Skeletal muscle satellite cell (primary cell): Measurements from ENCODE around the gene MIOS.

Experiments
- H3K27me3 ChIP-seq: 2 replicates; pipeline ENCODE4 v1.7.0; 2013; ENCODE audit warnings: low read length; ENCODE audit not compliant: control insufficient read depth, insufficient read depth
- H3K36me3 ChIP-seq: 2 replicates; pipeline ENCODE4 v1.7.0; 2013; ENCODE audit warnings: mild to moderate bottlenecking, control low read depth, low read length; ENCODE audit not compliant: insufficient read depth
- H3K4me1 ChIP-seq: 2 replicates; pipeline ENCODE4 v1.7.0; 2013; ENCODE audit warnings: low read length; ENCODE audit not compliant: control insufficient read depth, insufficient read depth
- H3K4me2 ChIP-seq: 2 replicates; pipeline ENCODE4 v1.7.0; 2013; ENCODE audit warnings: mild to moderate bottlenecking, low read length
- H3K4me3 ChIP-seq: 2 replicates; pipeline ENCODE4 v1.7.0; 2013; ENCODE audit warnings: low read length
- H3K9ac ChIP-seq: 2 replicates; pipeline ENCODE4 v1.7.0; 2013; ENCODE audit warnings: mild to moderate bottlenecking, low read depth, low read length, moderate library complexity
- H3K9me3 ChIP-seq: replicated peaks from 2 replicates; pipeline ENCODE4 v1.7.0; 2013; ENCODE audit warnings: mild to moderate bottlenecking, control low read depth, low read length

Gene MIOS

GRCh38 chr7:7567898-7568531 is 1.3 kb downstream of the MIOS start:
- Histone ChIP-seq H3K27me3 (no peaks in the 10 kb centered on the region), H3K4me2 (peak overlapping the region; percentile 85), H3K36me3 (peaks cover 50% of the 10 kb centered on the region), H3K9me3 (no peaks in the 10 kb centered on the region), H3K4me1 (peaks cover 66% of the 10 kb centered on the region), H3K9ac (peak overlapping the region; percentile 94), H3K4me3 (peak overlapping the region; percentile 81)

DNA sequence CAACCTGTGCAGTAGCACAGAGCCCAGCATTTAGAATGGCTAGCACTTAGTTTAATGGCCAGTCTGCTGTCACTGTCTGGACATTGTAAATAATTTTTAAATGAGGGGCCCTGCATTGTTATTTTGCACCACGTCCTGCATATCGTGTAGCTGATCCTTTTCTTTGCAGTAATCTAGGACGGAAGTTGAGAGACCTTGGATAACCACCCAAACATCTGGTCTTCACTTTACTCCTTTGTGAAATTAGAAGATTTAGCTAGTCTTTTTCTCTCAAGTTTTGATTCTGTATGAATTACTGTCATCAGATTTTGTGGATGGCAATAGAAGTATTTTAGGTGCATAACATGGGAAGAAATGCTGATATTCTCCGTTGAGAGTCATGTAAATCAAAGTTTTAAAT is 1.9 kb downstream of the MIOS start:
- H3K27me3 ChIP-seq: no peaks in the 10 kb centered on the region
- peaks cover 66% of the 10 kb centered on the region for H3K4me1 ChIP-seq
- H3K9ac ChIP-seq: peak overlapping the region; percentile 94
- H3K4me2 ChIP-seq: peak overlapping the region; percentile 85
- H3K9me3 ChIP-seq: no peaks in the 10 kb centered on the region
- peak overlapping the region; percentile 81 for H3K4me3 ChIP-seq
- peaks cover 55% of the 10 kb centered on the region for H3K36me3 ChIP-seq

DNA sequence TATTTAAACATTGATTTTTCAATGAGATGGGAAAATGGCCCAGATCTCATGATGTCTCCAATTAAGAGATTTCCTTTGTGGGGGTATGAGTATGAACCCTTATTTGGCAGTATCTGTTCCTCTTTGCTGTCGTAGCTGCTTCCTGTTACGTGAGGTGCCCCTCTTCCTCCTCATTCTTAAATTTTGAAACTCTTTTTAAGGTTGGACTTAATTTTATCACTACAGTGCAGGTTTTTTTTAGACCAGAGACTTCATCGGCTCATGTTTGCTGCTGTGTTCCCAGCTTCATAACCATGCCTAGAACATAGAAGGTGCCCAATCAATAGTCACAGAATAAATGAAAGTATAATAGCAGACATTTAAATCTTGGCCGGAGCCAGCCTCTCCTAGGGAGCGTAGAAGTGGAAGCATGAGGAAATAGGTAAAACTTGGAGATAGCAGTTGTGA is 2.4 kb downstream of the MIOS start:
- peaks cover 66% of the 10 kb centered on the region for H3K4me1 ChIP-seq
- peak overlapping the region; percentile 81 for H3K4me3 ChIP-seq
- H3K9me3 ChIP-seq: no peaks in the 10 kb centered on the region
- H3K4me2 ChIP-seq: peak overlapping the region; percentile 85
- H3K36me3 ChIP-seq: peaks cover 60% of the 10 kb centered on the region
- H3K9ac ChIP-seq: peak overlapping the region; percentile 94
- H3K27me3 ChIP-seq: no peaks in the 10 kb centered on the region

DNA sequence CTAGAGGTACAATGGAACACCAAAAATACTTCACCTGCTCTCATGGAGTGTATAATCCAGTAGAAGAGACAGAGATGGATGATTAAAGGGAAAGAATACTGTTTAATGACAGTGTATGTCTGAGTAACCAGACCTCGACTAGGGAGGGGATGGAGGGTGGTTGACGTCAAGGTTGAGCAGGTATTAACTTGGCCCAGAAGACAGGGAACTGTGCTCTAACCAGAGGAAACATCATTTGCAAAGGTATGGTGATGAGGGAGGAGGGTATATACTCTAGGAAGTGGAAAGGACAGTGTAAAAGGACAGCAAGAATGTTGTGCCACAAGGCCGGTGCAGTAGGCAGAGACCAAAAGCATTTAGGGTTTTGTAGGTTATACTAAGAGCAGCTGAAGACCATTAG is 2.9 kb downstream of the MIOS start:
- Histone ChIP-seq H3K4me3 (peak overlapping the region; percentile 81), H3K36me3 (peaks cover 60% of the 10 kb centered on the region), H3K4me1 (peaks cover 60% of the 10 kb centered on the region), H3K9ac (peak overlapping the region; percentile 94), H3K27me3 (no peaks in the 10 kb centered on the region), H3K9me3 (no peaks in the 10 kb centered on the region), H3K4me2 (peak overlapping the region; percentile 85)

GRCh38 chr7:7570584-7570983 is 3.9 kb downstream of the MIOS start:
- peaks cover 64% of the 10 kb centered on the region for H3K36me3 ChIP-seq
- no peak overlapping the region for H3K9ac ChIP-seq
- peak overlapping the region; percentile 85 for H3K4me2 ChIP-seq
- peaks cover 54% of the 10 kb centered on the region for H3K4me1 ChIP-seq
- no peaks in the 10 kb centered on the region for H3K27me3 ChIP-seq
- H3K9me3 ChIP-seq: no peaks in the 10 kb centered on the region
- peak overlapping the region; percentile 81 for H3K4me3 ChIP-seq

- H3K9me3 ChIP-seq: no peaks in the 10 kb centered on the region
- peaks cover 52% of the 10 kb centered on the region for H3K4me1 ChIP-seq
- peaks cover 84% of the 10 kb centered on the region for H3K36me3 ChIP-seq
- no peak overlapping the region for H3K4me3 ChIP-seq
- H3K27me3 ChIP-seq: no peaks in the 10 kb centered on the region
- H3K9ac ChIP-seq: no peak overlapping the region
- H3K4me2 ChIP-seq: peak overlapping the region; percentile 38
Measured at GRCh38 chr7:7573701-7574100, 7.0 kb downstream of the MIOS start.

DNA sequence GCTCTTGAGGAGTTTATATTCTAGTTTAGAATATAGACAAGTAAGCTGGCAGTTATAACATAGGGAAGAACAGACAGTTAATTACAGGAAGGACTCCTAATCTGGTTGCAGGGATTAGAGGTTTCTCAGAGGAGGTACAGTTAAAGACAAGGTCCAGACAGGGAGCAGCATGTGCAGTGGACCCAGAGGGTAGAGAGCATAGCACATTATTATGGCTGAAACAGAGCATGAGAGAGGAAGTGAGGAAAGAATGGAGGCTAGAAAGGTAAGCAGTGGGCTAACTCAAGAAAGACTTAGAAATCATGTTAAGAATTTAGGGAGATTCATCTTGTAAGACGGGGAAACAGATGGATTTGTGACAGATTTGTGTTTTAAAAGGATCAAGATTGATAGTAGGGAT is 9.7 kb downstream of the MIOS start:
- Histone ChIP-seq H3K9me3 (no peaks in the 10 kb centered on the region), H3K27me3 (no peaks in the 10 kb centered on the region), H3K4me3 (no peak overlapping the region), H3K4me2 (peak overlapping the region; percentile 8), H3K36me3 (peaks cover 76% of the 10 kb centered on the region), H3K4me1 (peaks cover 31% of the 10 kb centered on the region), H3K9ac (no peak overlapping the region)

DNA sequence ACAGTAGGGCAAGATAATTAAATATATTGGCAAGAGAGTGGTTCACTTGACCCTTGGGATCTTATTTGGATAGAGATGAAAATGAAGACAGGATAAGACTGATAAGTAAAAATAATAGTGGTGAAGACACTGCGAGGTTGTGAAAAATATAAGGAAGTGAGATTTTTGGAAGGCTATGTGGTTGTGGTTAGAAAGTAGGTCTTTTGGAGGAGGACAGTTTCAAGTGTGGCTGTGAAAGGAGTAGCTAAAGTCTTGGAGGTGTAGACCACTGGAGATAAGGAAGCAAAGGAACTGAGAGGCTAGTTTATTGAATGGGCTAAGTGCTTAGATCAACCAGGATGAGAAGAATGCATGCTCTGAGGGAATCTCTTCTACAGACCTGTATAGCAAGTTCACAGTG is 11.2 kb downstream of the MIOS start:
- no peaks in the 10 kb centered on the region for H3K9me3 ChIP-seq
- H3K36me3 ChIP-seq: peaks cover 68% of the 10 kb centered on the region
- no peak overlapping the region for H3K9ac ChIP-seq

GRCh38 chr7:7579638-7580037 is 13.0 kb downstream of the MIOS start:
- Histone ChIP-seq H3K4me2 (no peak overlapping the region), H3K4me3 (no peak overlapping the region), H3K9me3 (no peaks in the 10 kb centered on the region), H3K4me1 (peaks cover 9% of the 10 kb centered on the region), H3K9ac (no peak overlapping the region), H3K36me3 (peaks cover 65% of the 10 kb centered on the region), H3K27me3 (no peaks in the 10 kb centered on the region)

More for the DNA sequence above, 11.2 kb downstream of the MIOS start:
- Histone ChIP-seq H3K4me2 (no peak overlapping the region), H3K27me3 (no peaks in the 10 kb centered on the region), H3K4me3 (no peak overlapping the region), H3K4me1 (peaks cover 19% of the 10 kb centered on the region)

- Histone ChIP-seq H3K4me2 (no peak overlapping the region), H3K4me1 (no peaks in the 10 kb centered on the region), H3K9ac (no peak overlapping the region), H3K27me3 (no peaks in the 10 kb centered on the region), H3K4me3 (no peak overlapping the region), H3K36me3 (peaks cover 71% of the 10 kb centered on the region), H3K9me3 (no peaks in the 10 kb centered on the region)
Measured at GRCh38 chr7:7581531-7582179, 15.0 kb downstream of the MIOS start.

- no peaks in the 10 kb centered on the region for H3K4me1 ChIP-seq
- peaks cover 69% of the 10 kb centered on the region for H3K36me3 ChIP-seq
- H3K4me2 ChIP-seq: no peak overlapping the region
- no peak overlapping the region for H3K4me3 ChIP-seq
- H3K9me3 ChIP-seq: no peaks in the 10 kb centered on the region
- H3K27me3 ChIP-seq: no peaks in the 10 kb centered on the region
- no peak overlapping the region for H3K9ac ChIP-seq
Measured at GRCh38 chr7:7582596-7582995, 15.9 kb downstream of the MIOS start.

DNA sequence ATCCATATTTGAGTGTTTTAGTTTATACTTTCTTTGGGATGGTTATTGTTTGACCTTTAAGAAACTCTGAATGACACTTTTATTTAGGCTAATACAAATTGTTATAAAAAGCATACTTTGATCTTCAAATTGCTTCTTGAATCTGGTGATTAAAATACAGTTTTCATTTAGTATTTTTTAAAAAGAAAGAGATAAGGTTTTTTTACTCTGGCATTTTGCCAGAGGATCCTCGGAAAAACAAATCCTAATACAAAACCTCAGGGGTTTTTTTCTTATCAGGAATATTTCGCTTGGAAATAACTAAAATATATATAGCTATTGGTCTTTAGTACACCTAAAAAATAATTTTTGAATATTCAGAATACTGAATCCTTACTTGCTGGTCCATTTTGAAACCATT is 17.0 kb downstream of the MIOS start:
- Histone ChIP-seq H3K27me3 (no peaks in the 10 kb centered on the region), H3K4me2 (no peak overlapping the region), H3K4me1 (no peaks in the 10 kb centered on the region), H3K9ac (no peak overlapping the region), H3K4me3 (no peak overlapping the region), H3K36me3 (peaks cover 67% of the 10 kb centered on the region), H3K9me3 (no peaks in the 10 kb centered on the region)
